Natural killer cell (primary cell): Measurements from ENCODE around the gene TMED8. TPM values are rescaled to one million over a fixed set of nuclear protein-coding genes. Genes with fewer than 3 reads are reported as not detected.

Experiments used
- ATAC-seq, 3 donors: fragments of 150-1000 bp in 2 of 3; fragments of 200-7000 bp in 1 of 3; cut with Tn5 transposase; 1 replicate in 1 of 3; 2 replicates in 2 of 3; pipeline ENCODE4 v1.10.0; 2021; ENCODE audit warnings: mild to moderate bottlenecking in 2 of 3, moderate library complexity in 2 of 3
- DNase-seq, 2 donors: peaks; one replicate each; pipeline versions ENCODE4 v3.0.0 to v3.0.0-alpha.2; 2013 to 2021; ENCODE audit warnings: mixed read lengths in 1 of 2
- H3K27ac ChIP-seq: one replicate; pipeline ENCODE4 v1.5.1; 2013; ENCODE audit warnings: mild to moderate bottlenecking, low read length
- H3K27me3 ChIP-seq: one replicate; pipeline ENCODE4 v1.6.1; 2013; ENCODE audit warnings: low read length; ENCODE audit not compliant: control insufficient read depth, insufficient read depth
- H3K36me3 ChIP-seq: one replicate; pipeline ENCODE4 v1.6.1; 2013; ENCODE audit warnings: low read length; ENCODE audit not compliant: control insufficient read depth, insufficient read depth
- H3K4me1 ChIP-seq: one replicate; pipeline ENCODE4 v1.6.1; 2013; ENCODE audit warnings: low read length; ENCODE audit not compliant: control insufficient read depth, insufficient read depth
- H3K4me3 ChIP-seq: one replicate; pipeline ENCODE4 v1.5.1; 2013; ENCODE audit warnings: low read length
- H3K9me3 ChIP-seq: one replicate; pipeline ENCODE4 v1.6.1; 2013; ENCODE audit warnings: low read length; ENCODE audit not compliant: control insufficient read depth, insufficient read depth
- H3K27ac Mint-ChIP-seq, 2 donors: one replicate each; pipeline ENCODE4 v1.8.0; 2022; ENCODE audit warnings: mild to moderate bottlenecking in 2 of 2, mixed read lengths in 2 of 2, moderate library complexity in 1 of 2
- H3K27me3 Mint-ChIP-seq, 2 donors: one replicate each; pipeline ENCODE4 v1.8.0; 2022; ENCODE audit warnings: low read depth in 2 of 2, mixed read lengths in 2 of 2
- H3K36me3 Mint-ChIP-seq: one replicate; pipeline ENCODE4 v1.8.0; 2022; ENCODE audit warnings: mixed read lengths
- H3K4me1 Mint-ChIP-seq, 2 donors: one replicate each; pipeline ENCODE4 v1.8.0; 2022; ENCODE audit warnings: mixed read lengths in 2 of 2
- H3K4me3 Mint-ChIP-seq: one replicate; pipeline ENCODE4 v1.8.0; 2022; ENCODE audit warnings: mild to moderate bottlenecking, moderate library complexity, mixed read lengths
- H3K9me3 Mint-ChIP-seq, 2 donors: one replicate each; pipeline ENCODE4 v1.8.0; 2022; ENCODE audit warnings: mixed read lengths in 2 of 2
- WGBS: methylation state at CpG from one replicate; pipeline ENCODE4 v1.1.7; 2013; ENCODE audit warnings: missing lambda C conversion rate; ENCODE audit not compliant: insufficient coverage; 5-methylcytosine and 5-hydroxymethylcytosine counted together
- intact Hi-C: fragments of 100-400 bp; cut with micrococcal nuclease; formaldehyde crosslinking; loops from one replicate; pipeline ENCODE4 v1.14.2; 2022
- total RNA-seq, 4 donors: library from RNA; stranded (reverse); fragments of 120-200 nt in 1 of 4; gene quantifications; one replicate each; pipeline versions ENCODE4 v1.2.3 to v1.2.4, GENCODE V29; 2013 to 2022
- TF ChIP-seq, protein P1 (sequence below): fragments of 200-600 bp; IDR thresholded peaks from one replicate; pipeline ENCODE4 v1.8.0; 2022; ENCODE audit warnings: antibody characterized with exemption

TMED8 gene
- total RNA-seq, 3 donors from 2014 or later (not counting 1 experiment from before 2014, with no cell fraction given), result 8.0 to 9.3 (median 9.1) TPM

DNA sequence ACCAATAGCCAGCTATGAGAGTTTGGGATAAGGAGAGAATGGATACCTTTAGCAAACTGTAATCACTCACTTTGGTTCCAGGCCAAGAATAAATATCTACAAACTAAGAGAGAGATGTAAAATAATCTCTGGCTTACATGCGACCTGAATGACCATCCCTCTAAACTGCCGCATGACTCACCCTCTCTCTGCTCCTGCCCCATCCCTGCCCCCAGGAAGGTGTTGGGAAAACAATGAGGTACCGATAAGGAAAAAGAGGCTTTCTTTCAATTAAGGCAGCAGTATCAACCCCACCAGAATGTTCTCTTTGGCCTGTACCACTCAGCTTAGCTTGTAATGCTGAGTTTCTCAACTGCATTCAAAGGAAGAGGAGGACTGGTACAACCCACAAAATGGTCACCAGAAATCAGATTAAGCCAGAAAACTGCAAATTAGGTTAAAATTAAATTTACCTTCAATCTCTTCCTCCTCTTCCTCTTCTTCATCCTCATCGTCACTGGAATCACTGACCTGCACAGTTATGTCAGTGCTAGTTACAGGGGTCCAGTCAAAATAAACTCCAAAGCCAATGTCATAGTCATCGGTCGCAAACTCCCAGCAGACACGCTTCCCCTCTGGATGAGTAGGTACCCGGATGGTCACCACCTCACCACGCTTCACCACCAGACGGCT, 34.0 kb downstream of the TMED8 start:
- H3K27me3 ChIP-seq, result no peaks in the 10 kb centered on the region
- no peaks in the 10 kb centered on the region for H3K27me3 Mint-ChIP-seq
- no peaks in the 10 kb centered on the region for H3K4me1 ChIP-seq
- H3K27ac ChIP-seq, result no peak overlapping the region
- ATAC-seq, result no peak
- peaks cover 9% of the 10 kb centered on the region for H3K36me3 Mint-ChIP-seq
- no peaks in the 10 kb centered on the region for H3K9me3 ChIP-seq
- H3K4me1 Mint-ChIP-seq, result peaks cover 0 to 5% of the 10 kb centered on the region in 2 donors
- no peak overlapping the region for H3K27ac Mint-ChIP-seq
- 97% methylated on average over 9 of the region's 10 CpGs for WGBS
- intact Hi-C loops, result no loop called here
- peaks cover 24% of the 10 kb centered on the region for H3K36me3 ChIP-seq
- no peaks in the 10 kb centered on the region for H3K9me3 Mint-ChIP-seq
- H3K4me3 ChIP-seq, result no peak overlapping the region
- TF ChIP-seq, protein P1, sequence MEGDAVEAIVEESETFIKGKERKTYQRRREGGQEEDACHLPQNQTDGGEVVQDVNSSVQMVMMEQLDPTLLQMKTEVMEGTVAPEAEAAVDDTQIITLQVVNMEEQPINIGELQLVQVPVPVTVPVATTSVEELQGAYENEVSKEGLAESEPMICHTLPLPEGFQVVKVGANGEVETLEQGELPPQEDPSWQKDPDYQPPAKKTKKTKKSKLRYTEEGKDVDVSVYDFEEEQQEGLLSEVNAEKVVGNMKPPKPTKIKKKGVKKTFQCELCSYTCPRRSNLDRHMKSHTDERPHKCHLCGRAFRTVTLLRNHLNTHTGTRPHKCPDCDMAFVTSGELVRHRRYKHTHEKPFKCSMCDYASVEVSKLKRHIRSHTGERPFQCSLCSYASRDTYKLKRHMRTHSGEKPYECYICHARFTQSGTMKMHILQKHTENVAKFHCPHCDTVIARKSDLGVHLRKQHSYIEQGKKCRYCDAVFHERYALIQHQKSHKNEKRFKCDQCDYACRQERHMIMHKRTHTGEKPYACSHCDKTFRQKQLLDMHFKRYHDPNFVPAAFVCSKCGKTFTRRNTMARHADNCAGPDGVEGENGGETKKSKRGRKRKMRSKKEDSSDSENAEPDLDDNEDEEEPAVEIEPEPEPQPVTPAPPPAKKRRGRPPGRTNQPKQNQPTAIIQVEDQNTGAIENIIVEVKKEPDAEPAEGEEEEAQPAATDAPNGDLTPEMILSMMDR, result no peak
- DNase-seq, result no peak
- H3K4me3 Mint-ChIP-seq, result no peak overlapping the region

DNA sequence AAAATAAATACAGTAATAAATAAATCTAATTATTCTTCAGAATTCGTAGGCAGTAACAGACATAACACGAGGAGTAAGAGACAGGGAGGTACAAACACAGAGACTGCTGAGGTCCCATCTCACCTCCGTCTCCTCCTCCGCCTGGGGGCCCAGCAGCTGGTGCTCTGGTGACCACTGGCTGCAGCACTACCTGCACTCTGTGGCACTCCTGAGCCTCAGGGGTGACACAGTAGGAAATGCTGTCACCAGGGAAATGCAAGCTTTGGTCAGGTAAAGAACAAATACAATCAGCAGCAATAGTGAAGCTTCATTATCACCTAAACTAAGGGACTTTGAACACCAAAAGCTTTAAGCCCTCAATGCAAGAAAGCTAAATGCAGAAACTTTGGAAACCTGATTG, 36.5 kb downstream of the TMED8 start:
- 95% methylated on average over 4 of the region's 4 CpGs for WGBS

DNA sequence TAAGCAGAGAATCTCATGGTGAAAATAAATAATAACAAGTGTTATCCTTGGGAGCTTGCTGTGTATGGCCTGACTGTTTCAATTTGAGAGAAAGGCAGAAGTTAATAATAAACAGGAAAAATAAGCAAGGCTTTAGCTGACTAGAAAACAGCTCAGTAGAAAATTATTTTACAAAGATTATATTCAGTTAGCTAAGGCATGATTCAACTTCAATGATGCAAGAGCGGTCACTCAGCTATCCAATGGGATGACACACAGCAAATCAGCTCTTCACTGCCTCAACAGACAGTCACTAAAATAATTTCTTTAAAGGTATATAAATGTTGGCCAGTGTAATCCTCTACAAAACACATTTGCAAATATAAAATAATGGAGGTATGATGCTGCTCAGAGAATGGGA, 37.5 kb downstream of the TMED8 start:
- H3K9me3 ChIP-seq, result no peaks in the 10 kb centered on the region
- Mint-ChIP-seq H3K4me1 (peaks cover 0 to 5% of the 10 kb centered on the region in 2 donors), H3K27me3 (no peaks in the 10 kb centered on the region), H3K36me3 (peaks cover 9% of the 10 kb centered on the region), H3K27ac (no peak overlapping the region), H3K9me3 (no peaks in the 10 kb centered on the region), H3K4me3 (no peak overlapping the region)
- no peak overlapping the region for H3K27ac ChIP-seq
- 100% methylated on average over 1 of the region's 1 CpG for WGBS
- H3K27me3 ChIP-seq, result no peaks in the 10 kb centered on the region
- H3K4me3 ChIP-seq, result no peak overlapping the region
- no peak for ATAC-seq
- peaks cover 24% of the 10 kb centered on the region for H3K36me3 ChIP-seq
- intact Hi-C loops, result no loop called here
- TF ChIP-seq, protein P1, result no peak
- no peaks in the 10 kb centered on the region for H3K4me1 ChIP-seq
- no peak for DNase-seq

More for the DNA sequence above, 36.5 kb downstream of the TMED8 start:
- no peak overlapping the region for H3K27ac ChIP-seq
- Mint-ChIP-seq H3K27me3 (no peaks in the 10 kb centered on the region), H3K27ac (no peak overlapping the region), H3K9me3 (no peaks in the 10 kb centered on the region), H3K36me3 (peaks cover 9% of the 10 kb centered on the region), H3K4me1 (peaks cover 0 to 5% of the 10 kb centered on the region in 2 donors), H3K4me3 (no peak overlapping the region)
- H3K36me3 ChIP-seq, result peaks cover 24% of the 10 kb centered on the region
- no peaks in the 10 kb centered on the region for H3K9me3 ChIP-seq
- ATAC-seq (no peak), DNase-seq (no peak)
- TF ChIP-seq, protein P1, result no peak
- intact Hi-C loops, result no loop called here
- H3K4me3 ChIP-seq, result no peak overlapping the region
- H3K4me1 ChIP-seq, result no peaks in the 10 kb centered on the region
- no peaks in the 10 kb centered on the region for H3K27me3 ChIP-seq

GRCh38 chr14:77338302-77338701, 38.6 kb downstream of the TMED8 start:
- Mint-ChIP-seq H3K36me3 (peaks cover 6% of the 10 kb centered on the region), H3K4me3 (no peak overlapping the region), H3K9me3 (no peaks in the 10 kb centered on the region), H3K27ac (no peak overlapping the region), H3K4me1 (no peaks in the 10 kb centered on the region), H3K27me3 (no peaks in the 10 kb centered on the region)
- no peaks in the 10 kb centered on the region for H3K9me3 ChIP-seq
- H3K4me3 ChIP-seq, result no peak overlapping the region
- H3K36me3 ChIP-seq, result peaks cover 24% of the 10 kb centered on the region
- intact Hi-C loops, result no loop called here
- H3K27ac ChIP-seq, result no peak overlapping the region
- TF ChIP-seq, protein P1, result no peak
- 89% methylated on average over 2 of the region's 2 CpGs for WGBS
- no peaks in the 10 kb centered on the region for H3K27me3 ChIP-seq
- ATAC-seq, result no peak
- H3K4me1 ChIP-seq, result no peaks in the 10 kb centered on the region
- no peak for DNase-seq
